DND-41 (cell line): ENCODE measurements around the gene TNS1.

Experiments used
- ATAC-seq: fragments of 200-7000 bp; cut with Tn5 transposase; 3 replicates; pipeline ENCODE4 v1.9.1; 2021; ENCODE audit warnings: low read depth; ENCODE audit not compliant: insufficient read depth
- DNase-seq: peaks from one replicate; pipeline ENCODE4 v3.0.0-alpha.2; 2020
- H2AFZ ChIP-seq: 2 replicates; pipeline ENCODE4 v1.6.0; 2012; ENCODE audit warnings: low read depth, low read length
- H3K27ac ChIP-seq: 2 replicates; pipeline ENCODE4 v1.5.1; 2012; ENCODE audit warnings: low read length, inconsistent platforms
- H3K27me3 ChIP-seq: fragments of 200-600 bp; sonication (generic); 2 replicates; pipeline ENCODE4 v1.6.0; 2012; ENCODE audit warnings: low read length, mild to moderate bottlenecking, inconsistent platforms; ENCODE audit not compliant: insufficient read depth, poor library complexity
- H3K36me3 ChIP-seq: 2 replicates; pipeline ENCODE4 v1.5.1; 2012; ENCODE audit warnings: low read length, inconsistent platforms; ENCODE audit not compliant: insufficient read depth
- H3K4me1 ChIP-seq: 2 replicates; pipeline ENCODE4 v1.5.1; 2012; ENCODE audit warnings: mild to moderate bottlenecking, low read length; ENCODE audit not compliant: insufficient read depth
- H3K4me2 ChIP-seq: 2 replicates; pipeline ENCODE4 v1.6.0; 2012; ENCODE audit warnings: mild to moderate bottlenecking, moderate library complexity, low read length, inconsistent platforms; ENCODE audit not compliant: insufficient read depth
- H3K4me3 ChIP-seq, 2 experiments: fragments of 200-600 bp in 1 of 2; shearing (Covaris generic) in 1 of 2; 2 replicates each; pipeline ENCODE4 v1.5.1; 2012 to 2016; ENCODE audit warnings: inconsistent platforms in 2 of 2, low read length in 2 of 2, mild to moderate bottlenecking in 2 of 2, low read depth in 1 of 2, moderate library complexity in 1 of 2
- H3K79me2 ChIP-seq: 2 replicates; pipeline ENCODE4 v1.6.0; 2012; ENCODE audit warnings: low read length, inconsistent platforms; ENCODE audit not compliant: insufficient read depth
- H3K9ac ChIP-seq: 2 replicates; pipeline ENCODE4 v1.6.0; 2012; ENCODE audit warnings: low read depth, mild to moderate bottlenecking, inconsistent platforms, low read length, moderate library complexity
- H3K9me3 ChIP-seq: 2 replicates; pipeline ENCODE4 v1.5.1; 2012; ENCODE audit warnings: low read length, moderate library complexity, mild to moderate bottlenecking, inconsistent platforms; ENCODE audit not compliant: insufficient read depth, severe bottlenecking
- H4K20me1 ChIP-seq: 2 replicates; pipeline ENCODE4 v1.6.0; 2012; ENCODE audit warnings: low read length; ENCODE audit not compliant: insufficient read depth
- EZH2 ChIP-seq: IDR thresholded peaks from 3 replicates; pipeline ENCODE4 v1.6.1; 2012; ENCODE audit warnings: borderline replicate concordance, low read depth, mild to moderate bottlenecking, moderate library complexity, low read length, inconsistent platforms; ENCODE audit not compliant: severe bottlenecking
- TF ChIP-seq, protein P1 (sequence below): IDR thresholded peaks from 2 replicates; pipeline ENCODE4 v1.5.1; 2012; ENCODE audit warnings: borderline replicate concordance, low read length, moderate library complexity, mild to moderate bottlenecking; ENCODE audit not compliant: poor library complexity, severe bottlenecking; ENCODE audit errors: extremely low read depth

The TNS1 gene

DNA sequence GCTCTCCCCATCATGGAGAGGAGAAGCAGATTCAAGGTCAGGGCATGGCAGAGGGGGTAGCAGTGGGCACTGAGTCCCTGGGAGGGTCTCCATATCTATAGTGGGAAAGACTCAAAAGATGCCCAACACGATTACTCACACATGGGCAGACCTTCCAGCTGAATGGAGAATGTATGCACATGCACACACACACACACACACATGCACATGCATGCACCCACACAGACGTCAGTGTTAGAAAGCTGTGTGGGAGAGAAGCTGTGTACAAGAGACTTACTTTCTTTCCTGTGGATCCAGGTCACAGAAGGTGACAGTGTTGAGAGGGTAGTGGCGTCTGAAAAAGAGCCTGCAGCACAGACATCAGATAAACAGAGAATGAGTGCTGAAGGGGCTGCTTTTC lies 194.5 kb downstream of the TNS1 start:
- no peak overlapping the region for H2AFZ ChIP-seq
- H3K4me1 ChIP-seq: no peaks in the 10 kb centered on the region
- no peak overlapping the region for H3K4me3 ChIP-seq
- H3K9me3 ChIP-seq: no peaks in the 10 kb centered on the region
- ATAC-seq: no peak
- H3K27ac ChIP-seq: no peak overlapping the region
- H3K4me2 ChIP-seq: no peak overlapping the region
- H3K27me3 ChIP-seq: no peaks in the 10 kb centered on the region
- H4K20me1 ChIP-seq: peaks cover 11% of the 10 kb centered on the region; the same call in 1 of the 2 replicates
- DNase-seq: no peak
- H3K9ac ChIP-seq: no peak overlapping the region
- no peaks in the 10 kb centered on the region for H3K36me3 ChIP-seq
- no peaks in the 10 kb centered on the region for H3K79me2 ChIP-seq
- no peak for TF ChIP-seq EZH2
- TF ChIP-seq, protein P1, sequence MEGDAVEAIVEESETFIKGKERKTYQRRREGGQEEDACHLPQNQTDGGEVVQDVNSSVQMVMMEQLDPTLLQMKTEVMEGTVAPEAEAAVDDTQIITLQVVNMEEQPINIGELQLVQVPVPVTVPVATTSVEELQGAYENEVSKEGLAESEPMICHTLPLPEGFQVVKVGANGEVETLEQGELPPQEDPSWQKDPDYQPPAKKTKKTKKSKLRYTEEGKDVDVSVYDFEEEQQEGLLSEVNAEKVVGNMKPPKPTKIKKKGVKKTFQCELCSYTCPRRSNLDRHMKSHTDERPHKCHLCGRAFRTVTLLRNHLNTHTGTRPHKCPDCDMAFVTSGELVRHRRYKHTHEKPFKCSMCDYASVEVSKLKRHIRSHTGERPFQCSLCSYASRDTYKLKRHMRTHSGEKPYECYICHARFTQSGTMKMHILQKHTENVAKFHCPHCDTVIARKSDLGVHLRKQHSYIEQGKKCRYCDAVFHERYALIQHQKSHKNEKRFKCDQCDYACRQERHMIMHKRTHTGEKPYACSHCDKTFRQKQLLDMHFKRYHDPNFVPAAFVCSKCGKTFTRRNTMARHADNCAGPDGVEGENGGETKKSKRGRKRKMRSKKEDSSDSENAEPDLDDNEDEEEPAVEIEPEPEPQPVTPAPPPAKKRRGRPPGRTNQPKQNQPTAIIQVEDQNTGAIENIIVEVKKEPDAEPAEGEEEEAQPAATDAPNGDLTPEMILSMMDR: no peak

DNA sequence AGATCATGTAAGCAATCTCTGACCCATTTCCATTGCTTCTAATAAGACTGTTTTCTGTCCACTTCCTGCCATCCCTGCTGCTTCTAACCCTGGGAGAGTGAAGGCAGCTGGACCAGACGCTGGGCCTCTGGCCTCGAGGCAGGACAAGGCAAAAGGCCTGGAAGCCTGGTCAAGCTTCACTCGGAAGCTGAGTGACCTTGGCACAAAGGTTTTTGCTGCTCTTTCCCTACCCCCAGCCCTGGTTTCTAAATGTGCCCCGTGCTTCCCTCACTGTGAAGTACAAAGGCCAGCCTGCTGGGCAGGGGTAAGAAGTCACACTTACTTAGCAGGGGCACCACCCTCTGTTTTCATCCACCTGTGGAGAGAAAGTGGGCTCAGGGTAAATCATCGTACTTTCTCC lies 195.0 kb downstream of the TNS1 start:
- no peak overlapping the region for H3K4me2 ChIP-seq
- no peaks in the 10 kb centered on the region for H3K36me3 ChIP-seq
- H2AFZ ChIP-seq: no peak overlapping the region
- no peaks in the 10 kb centered on the region for H3K9me3 ChIP-seq
- TF ChIP-seq EZH2: no peak
- TF ChIP-seq, protein P1: no peak
- DNase-seq (no peak), ATAC-seq (no peak)
- no peaks in the 10 kb centered on the region for H3K4me1 ChIP-seq
- no peak overlapping the region for H3K9ac ChIP-seq
- H4K20me1 ChIP-seq: peaks cover 11% of the 10 kb centered on the region; the same call in 1 of the 2 replicates
- no peak overlapping the region for H3K4me3 ChIP-seq
- H3K79me2 ChIP-seq: no peaks in the 10 kb centered on the region
- no peak overlapping the region for H3K27ac ChIP-seq
- no peaks in the 10 kb centered on the region for H3K27me3 ChIP-seq

DNA sequence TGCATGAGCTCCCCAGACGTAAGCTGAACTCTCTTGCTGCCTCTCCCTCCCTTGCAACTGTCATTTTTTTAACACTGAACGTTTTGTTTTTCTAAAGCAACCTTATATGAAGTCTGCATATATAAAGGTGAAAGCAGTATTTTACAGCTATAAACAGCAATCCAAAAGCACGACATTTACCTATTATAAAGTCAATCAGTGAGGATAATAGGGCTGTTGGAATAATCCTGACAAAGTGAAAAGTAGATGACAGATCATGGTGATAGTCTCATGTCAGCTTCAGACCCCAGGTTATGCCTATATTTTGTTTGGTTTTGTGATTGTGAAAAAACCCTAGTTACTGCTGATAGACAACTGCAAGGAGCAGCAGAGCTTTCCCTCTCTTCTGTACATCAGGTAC lies 195.8 kb downstream of the TNS1 start:
- Histone ChIP-seq H3K9ac (no peak overlapping the region), H3K27ac (no peak overlapping the region), H3K4me2 (no peak overlapping the region), H2AFZ (no peak overlapping the region), H3K9me3 (no peaks in the 10 kb centered on the region), H4K20me1 (peaks cover 11% of the 10 kb centered on the region), H3K4me1 (no peaks in the 10 kb centered on the region), H3K4me3 (no peak overlapping the region), H3K27me3 (no peaks in the 10 kb centered on the region), H3K79me2 (no peaks in the 10 kb centered on the region), H3K36me3 (no peaks in the 10 kb centered on the region)
- ATAC-seq (no peak), DNase-seq (no peak)
- TF ChIP-seq EZH2: no peak
- TF ChIP-seq, protein P1: no peak

DNA sequence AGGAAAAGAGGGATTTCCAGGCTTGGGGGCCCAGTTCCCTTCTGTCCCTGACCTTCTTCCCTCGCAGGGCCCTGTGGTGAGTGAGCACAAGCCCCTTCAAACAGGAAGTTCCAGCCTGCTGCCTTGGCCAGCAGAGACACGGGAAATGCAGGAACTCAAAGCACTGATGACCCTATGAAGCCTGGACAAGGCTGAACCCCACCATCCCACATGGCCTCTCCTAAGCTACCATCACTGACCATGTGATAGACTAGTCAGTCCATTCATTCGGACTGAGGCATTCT lies 196.4 kb downstream of the TNS1 start:
- Histone ChIP-seq H2AFZ (no peak overlapping the region), H3K9me3 (no peaks in the 10 kb centered on the region), H3K79me2 (no peaks in the 10 kb centered on the region), H3K27ac (no peak overlapping the region), H3K4me3 (no peak overlapping the region), H3K9ac (no peak overlapping the region), H3K4me1 (no peaks in the 10 kb centered on the region), H3K36me3 (no peaks in the 10 kb centered on the region), H3K27me3 (no peaks in the 10 kb centered on the region), H3K4me2 (no peak overlapping the region), H4K20me1 (peaks cover 11% of the 10 kb centered on the region)
- DNase-seq (no peak), ATAC-seq (no peak)
- no peak for TF ChIP-seq EZH2
- TF ChIP-seq, protein P1: no peak
